Choroid plexus epithelial cell (primary cell): ENCODE data around the gene CMAS.
"Not testable (repeated sequence)": the region's sequence is repeated elsewhere in the genome, so short reads cannot be mapped to it uniquely, and the experiment has no call there.

Source experiments
- DNase-seq: peaks from one replicate; pipeline ENCODE4 v3.0.0-alpha.2; 2010; ENCODE audit warnings: low read depth
- H3K4me3 ChIP-seq: 2 replicates; pipeline ENCODE4 v1.5.1; 2011; ENCODE audit warnings: low read depth, mild to moderate bottlenecking, control low read depth, low read length, moderate library complexity
- CTCF ChIP-seq: conservative IDR thresholded peaks from 2 replicates; pipeline ENCODE4 v1.5.1; 2011; ENCODE audit warnings: low read depth, mild to moderate bottlenecking, control low read depth, inconsistent platforms, low read length, moderate library complexity

Gene CMAS

GRCh38 chr12:22014783-22015144 lies 31.3 kb upstream of the CMAS start:
- TF ChIP-seq CTCF, result no peak
- peak; percentile 38 for DNase-seq
- H3K4me3 ChIP-seq, result no peak overlapping the region

GRCh38 chr12:22016982-22017381 lies 29.0 kb upstream of the CMAS start:
- TF ChIP-seq CTCF, result no peak
- no peak overlapping the region for H3K4me3 ChIP-seq
- DNase-seq, result no peak

GRCh38 chr12:22018860-22019259 lies 27.2 kb upstream of the CMAS start:
- DNase-seq, result peak; percentile 24
- peak; percentile 53 for TF ChIP-seq CTCF
- H3K4me3 ChIP-seq, result no peak overlapping the region

GRCh38 chr12:22023489-22023888 lies 22.5 kb upstream of the CMAS start:
- not testable (repeated sequence) for H3K4me3 ChIP-seq, DNase-seq

GRCh38 chr12:22029491-22029890 lies 16.5 kb upstream of the CMAS start:
- no peak for TF ChIP-seq CTCF
- H3K4me3 ChIP-seq, result no peak overlapping the region
- no peak for DNase-seq

- no peak for TF ChIP-seq CTCF
- no peak overlapping the region for H3K4me3 ChIP-seq
- DNase-seq, result no peak
Measured at GRCh38 chr12:22029991-22030390, 16.0 kb upstream of the CMAS start.

- no peak for DNase-seq
- H3K4me3 ChIP-seq, result no peak overlapping the region
Measured at GRCh38 chr12:22032732-22033131, 13.3 kb upstream of the CMAS start.

More at GRCh38 chr12:22032732-22033131, 13.3 kb upstream of the CMAS start:
- TF ChIP-seq CTCF, result no peak
